Adrenal gland (tissue), 12 donors: Measurements from ENCODE around the gene CALML3. TPM values are rescaled to one million over a fixed set of nuclear protein-coding genes. Genes with fewer than 3 reads are reported as not detected.

Experiments used
- DNase-seq, 7 donors: peaks; one replicate each; pipeline ENCODE4 v3.0.0-alpha.2; 2019 to 2020
- H3K27ac ChIP-seq, 5 donors: fragments of 200-600 bp; sonication (generic) in 4 of 5; 1 replicate in 3 of 5; 2 replicates in 2 of 5; pipeline versions ENCODE4 v1.5.1 to v1.8.0; 2016 to 2020; ENCODE audit warnings: mild to moderate bottlenecking in 1 of 5
- H3K27me3 ChIP-seq: fragments of 200-600 bp; 2 replicates; pipeline ENCODE4 v1.8.0; 2021
- H3K36me3 ChIP-seq, 2 donors: fragments of 200-600 bp; replicated peaks in 1 of 2; 1 replicate in 1 of 2; 2 replicates in 1 of 2; pipeline versions ENCODE4 v1.5.1 to v1.8.0; 2018 to 2022
- H3K4me1 ChIP-seq, 2 donors: fragments of 200-600 bp; replicated peaks in 1 of 2; 1 replicate in 1 of 2; 2 replicates in 1 of 2; pipeline versions ENCODE4 v1.5.1 to v1.8.0; 2018 to 2021
- H3K4me3 ChIP-seq, 4 donors: fragments of 200-600 bp; sonication (generic) in 3 of 4; one replicate each; pipeline ENCODE4 v1.5.1; 2016 to 2018
- H3K9me3 ChIP-seq, 3 donors: fragments of 200-600 bp; sonication (generic) in 1 of 3; replicated peaks in 1 of 3; 1 replicate in 2 of 3; 2 replicates in 1 of 3; pipeline versions ENCODE4 v1.5.1 to v1.8.0; 2016 to 2021
- CTCF ChIP-seq, 6 experiments: fragments of 450-650 bp in 4 of 6; fragments of 200-600 bp in 2 of 6; sonication (generic) in 1 of 6; IDR thresholded peaks; 1 replicate in 5 of 6; 2 replicates in 1 of 6; pipeline versions ENCODE4 v1.5.1 to v1.8.0; 2016 to 2021; ENCODE audit warnings: antibody characterized with exemption in 6 of 6, mild to moderate bottlenecking in 2 of 6, moderate library complexity in 1 of 6
- POLR2A ChIP-seq, 2 donors: fragments of 450-650 bp; IDR thresholded peaks; one replicate each; pipeline ENCODE4 v1.6.1; 2017; ENCODE audit warnings: antibody characterized with exemption in 2 of 2, mild to moderate bottlenecking in 2 of 2, moderate library complexity in 1 of 2
- WGBS, 4 donors: extraction: QIAGEN DNeasy Blood & Tissue Kit in 2 of 4; methylation state at CpG; one replicate each; pipeline versions ENCODE4 v1.1.5 to v1.1.7; 2013 to 2017; 5-methylcytosine and 5-hydroxymethylcytosine counted together
- intact Hi-C, 2 donors: fragments of 100-400 bp; cut with DNase I; formaldehyde crosslinking; loops; one replicate each; pipeline versions ENCODE4 v1.14.1 to v1.15.0; 2022 to 2023
- polyA plus RNA-seq, 3 donors: library from polyadenylated mRNA; stranded (reverse); fragments of 200-250 nt in 2 of 3; fragments of 350-450 nt in 1 of 3; fragmentation: Illumina TruSeq in 1 of 3; extraction: RNeasy Lipid Tissue Mini Kit (QIAGEN cat#74804) in 1 of 3; gene quantifications; one replicate each; pipeline ENCODE4 v1.2.3, GENCODE V29; 2013 to 2014
- total RNA-seq, 9 donors: library from RNA; depleted of rRNA in 4 of 9; stranded (reverse); fragments of >200 nt in 4 of 9; fragments of 120-200 nt in 1 of 9; fragmentation: NEBNext Ultra II Directional in 1 of 9; extraction: Animal tissue kit (Norgen Biotek cat#: 25700) in 1 of 9; gene quantifications; one replicate each; pipeline versions ENCODE4 v1.1.0 to v1.2.4, GENCODE V29; 2013 to 2023
- donor health status: healthy with polysubstance abuse.
- donor health status: Bipolar disorder and iron deficiency.
- donor health status: DM: yes; HTN: yes; CAD: no.
- donor health status: DM: no; HTN: no; CAD: no.
- donor health status: DM: no; HTN: no; CAD: no.
- donor health status: DM: yes; HTN: yes; CAD: no.

Gene CALML3
- total and polyA plus RNA-seq, 12 donors = 0.07 TPM; not detected in 11

GRCh38 chr10:5565205-5565545 is 40.4 kb downstream of the CALML3 start:
- no peaks in the 10 kb centered on the region for H3K27me3 ChIP-seq
- 82 to 90% (median 89%) methylated on average over 8 of the region's 8 CpGs for WGBS, 4 donors
- no peak overlapping the region for H3K4me3 ChIP-seq
- no peaks in the 10 kb centered on the region for H3K9me3 ChIP-seq
- TF ChIP-seq POLR2A (IDR thresholded peaks at IDR 0.05) (no peak), CTCF (IDR thresholded peaks at IDR 0.05) (no peak)
- no peaks in the 10 kb centered on the region for H3K36me3 ChIP-seq
- no peak overlapping the region for H3K27ac ChIP-seq
- intact Hi-C loops = no loop called here
- H3K4me1 ChIP-seq = no peaks in the 10 kb centered on the region
- DNase-seq = no peak

- Histone ChIP-seq H3K4me3 (no peak overlapping the region), H3K9me3 (no peaks in the 10 kb centered on the region), H3K27me3 (no peaks in the 10 kb centered on the region), H3K4me1 (no peaks in the 10 kb centered on the region), H3K27ac (no peak overlapping the region), H3K36me3 (no peaks in the 10 kb centered on the region)
- 80 to 83% (median 81%) methylated on average over 15 to 23 of the region's 23 CpGs for WGBS, 4 donors
- no peak for TF ChIP-seq POLR2A (IDR thresholded peaks at IDR 0.05)
- no peak for TF ChIP-seq CTCF (IDR thresholded peaks at IDR 0.05)
- intact Hi-C loops = no loop called here
- no peak for DNase-seq
These were observed 41.2 kb downstream of the CALML3 start for GRCh38 chr10:5565671-5566581.

- DNase-seq = no peak
- Histone ChIP-seq H3K27ac (no peak overlapping the region), H3K27me3 (no peaks in the 10 kb centered on the region), H3K4me1 (no peaks in the 10 kb centered on the region), H3K4me3 (no peak overlapping the region), H3K9me3 (no peaks in the 10 kb centered on the region), H3K36me3 (no peaks in the 10 kb centered on the region)
- 75 to 88% (median 81%) methylated on average over 3 of the region's 3 CpGs for WGBS, 4 donors
- intact Hi-C loops = no loop called here
- TF ChIP-seq CTCF (IDR thresholded peaks at IDR 0.05) = no peak
- TF ChIP-seq POLR2A (IDR thresholded peaks at IDR 0.05) = no peak
These were observed 41.9 kb downstream of the CALML3 start for GRCh38 chr10:5566614-5567013.

GRCh38 chr10:5567477-5567876 is 42.7 kb downstream of the CALML3 start:
- H3K36me3 ChIP-seq = no peaks in the 10 kb centered on the region
- no peak overlapping the region for H3K27ac ChIP-seq
- intact Hi-C loops = no loop called here
- H3K4me3 ChIP-seq = no peak overlapping the region
- TF ChIP-seq CTCF (IDR thresholded peaks at IDR 0.05) (no peak), POLR2A (IDR thresholded peaks at IDR 0.05) (no peak)
- no peaks in the 10 kb centered on the region for H3K27me3 ChIP-seq
- DNase-seq = no peak
- H3K4me1 ChIP-seq = no peaks in the 10 kb centered on the region
- 91 to 98% (median 93%) methylated on average over 2 of the region's 2 CpGs for WGBS, 4 donors
- no peaks in the 10 kb centered on the region for H3K9me3 ChIP-seq
